Activated CD8-positive, alpha-beta memory T cell treated with anti-CD3 and anti-CD28 coated beads for 4 hours (primary cell): ENCODE data around the gene NOC2L.
"Not testable (repeated sequence)": the region's sequence is repeated elsewhere in the genome, so short reads cannot be mapped to it uniquely, and the experiment has no call there.

Source experiments
- DNase-seq, 2 donors: peaks; one replicate each; pipeline ENCODE4 v3.0.0-alpha.2; 2020; ENCODE audit warnings: low read depth in 2 of 2

Gene NOC2L

GRCh38 chr1:993379-993995, 34.4 kb upstream of the NOC2L start:
- DNase-seq = no peak

GRCh38 chr1:992362-992761, 33.3 kb upstream of the NOC2L start:
- DNase-seq = no peak

GRCh38 chr1:991895-992294, 32.8 kb upstream of the NOC2L start:
- no peak for DNase-seq

GRCh38 chr1:991275-991674, 32.2 kb upstream of the NOC2L start:
- DNase-seq = not testable (repeated sequence)

GRCh38 chr1:988061-988460, 29.0 kb upstream of the NOC2L start:
- DNase-seq = not testable (repeated sequence)

GRCh38 chr1:985126-985525, 26.1 kb upstream of the NOC2L start:
- no peak for DNase-seq

GRCh38 chr1:984476-984814, 25.4 kb upstream of the NOC2L start:
- DNase-seq = no peak

GRCh38 chr1:983798-984475, 24.9 kb upstream of the NOC2L start:
- no peak for DNase-seq

- no peak for DNase-seq
Measured at GRCh38 chr1:982765-983436, 23.8 kb upstream of the NOC2L start.

GRCh38 chr1:981955-982558, 23.0 kb upstream of the NOC2L start, which contains the start of gene PERM1:
TSS of gene PERM1 (minus strand) at chr1:982093. CDS start at chr1:981029, 1,064 bp downstream.
- DNase-seq = no peak

GRCh38 chr1:981491-981954, 22.5 kb upstream of the NOC2L start:
- no peak for DNase-seq

- DNase-seq = no peak
Measured at GRCh38 chr1:980602-981395, 21.7 kb upstream of the NOC2L start.

GRCh38 chr1:980137-980571, 21.1 kb upstream of the NOC2L start:
- DNase-seq = no peak

GRCh38 chr1:979744-980072, 20.7 kb upstream of the NOC2L start:
- DNase-seq = no peak

- DNase-seq = no peak
Measured at GRCh38 chr1:978835-979743, 20.0 kb upstream of the NOC2L start.

GRCh38 chr1:978069-978834, 19.2 kb upstream of the NOC2L start:
- DNase-seq = no peak

- not testable (repeated sequence) for DNase-seq
Measured at GRCh38 chr1:976791-977190, 17.7 kb upstream of the NOC2L start.

GRCh38 chr1:975896-976683, 17.0 kb upstream of the NOC2L start:
- DNase-seq = no peak

- DNase-seq = no peak
Measured at GRCh38 chr1:975365-975764, 16.3 kb upstream of the NOC2L start.
